Measurements from ENCODE around the gene PML.
"Not testable (repeated sequence)": the region's sequence is repeated elsewhere in the genome, so short reads cannot be mapped to it uniquely, and the experiment has no call there.

Gene PML

GRCh38 chr15:74062236-74062635 is 67.7 kb downstream of the PML start:
- DNase-seq: no peak

GRCh38 chr15:74062671-74063070 is 68.2 kb downstream of the PML start:
- no peak for DNase-seq

GRCh38 chr15:74063425-74064146 is 69.1 kb downstream of the PML start:
- DNase-seq: not testable (repeated sequence)

- not testable (repeated sequence) for DNase-seq
These were observed 69.7 kb downstream of the PML start for GRCh38 chr15:74064183-74064582.

- not testable (repeated sequence) for DNase-seq
These were observed 70.3 kb downstream of the PML start for GRCh38 chr15:74064822-74065221.

GRCh38 chr15:74065684-74066411 is 71.3 kb downstream of the PML start:
- not testable (repeated sequence) for DNase-seq

- DNase-seq: not testable (repeated sequence)
These were observed 77.1 kb downstream of the PML start for GRCh38 chr15:74071645-74072044.

- DNase-seq: not testable (repeated sequence)
These were observed 77.6 kb downstream of the PML start for GRCh38 chr15:74072132-74072531.

- not testable (repeated sequence) for DNase-seq
These were observed 78.3 kb downstream of the PML start for GRCh38 chr15:74072614-74073337.

GRCh38 chr15:74075781-74076180 is 81.3 kb downstream of the PML start:
- DNase-seq: not testable (repeated sequence)

- DNase-seq: not testable (repeated sequence)
These were observed 87.9 kb downstream of the PML start, which contains the start of gene GOLGA6A for GRCh38 chr15:74082450-74082849. TSS of gene GOLGA6A (minus strand) at chr15:74082550. CDS start at chr15:74082509, 41 bp downstream.

GRCh38 chr15:74094567-74094966 is 100.1 kb downstream of the PML start:
- DNase-seq: not testable (repeated sequence)

GRCh38 chr15:74095610-74096009 is 101.1 kb downstream of the PML start:
- DNase-seq: not testable (repeated sequence)

- DNase-seq: not testable (repeated sequence)
These were observed 102.4 kb downstream of the PML start for GRCh38 chr15:74096753-74097474.
